HEK293 (cell line): ENCODE results near the gene FRYL.
A peak's percentile ranks its signal among the peaks of the same experiment; 100 is the strongest.

ENCODE experiments used
- CTCF ChIA-PET: fragments of 350-600 bp; formaldehyde crosslinking; extraction: SDS; loops from one replicate; lab custom pipeline; 2021; ENCODE audit warnings: antibody characterized with exemption; lab: Yijun Ruan, JAX
- POLR2A ChIA-PET: fragments of 300-600 bp; formaldehyde crosslinking; extraction: SDS; loops from one replicate; lab custom pipeline; 2020; ENCODE audit warnings: antibody characterized with exemption, inconsistent platforms; lab: Yijun Ruan, JAX
- H3K27ac ChIP-seq: fragments of 200-500 bp; sonication (Bioruptor generic); 2 replicates; pipeline ENCODE4 v1.5.1; 2014; ENCODE audit warnings: low read depth, low read length, control low read depth, inconsistent platforms; ENCODE audit errors: extremely low read depth
- H3K36me3 ChIP-seq, 2 experiments: fragments of 200-500 bp in 1 of 2; sonication (Bioruptor generic) in 1 of 2; 1 replicate in 1 of 2; 2 replicates in 1 of 2; pipeline ENCODE4 v1.5.1; 2014 to 2017; ENCODE audit warnings: inconsistent platforms in 2 of 2, low read length in 2 of 2; ENCODE audit not compliant: control insufficient read depth in 2 of 2, insufficient read depth in 1 of 2
- H3K4me1 ChIP-seq: fragments of 200-500 bp; sonication (Bioruptor generic); 2 replicates; pipeline ENCODE4 v1.5.1; 2014; ENCODE audit warnings: mild to moderate bottlenecking, low read length, inconsistent platforms; ENCODE audit not compliant: control insufficient read depth, insufficient read depth
- H3K4me3 ChIP-seq: 2 replicates; pipeline ENCODE4 v1.5.1; 2011; ENCODE audit warnings: low read depth, mild to moderate bottlenecking, control low read depth, low read length, moderate library complexity
- H3K9me3 ChIP-seq: fragments of 200-500 bp; sonication (Bioruptor generic); 2 replicates; pipeline ENCODE4 v1.5.1; 2014; ENCODE audit warnings: low read depth, low read length, inconsistent platforms; ENCODE audit not compliant: control insufficient read depth, insufficient read depth
- PRDM1 ChIP-seq: fragments of 450-650 bp; formaldehyde crosslinking; IDR thresholded peaks from 2 replicates; pipeline ENCODE4; 2016; ENCODE audit warnings: missing biosample characterization, missing genetic modification characterization
- SCRT2 ChIP-seq: fragments of 450-650 bp; formaldehyde crosslinking; IDR thresholded peaks from 2 replicates; pipeline ENCODE4 v1.5.1; 2016; ENCODE audit warnings: missing biosample characterization, missing genetic modification characterization
- SP7 ChIP-seq: fragments of 450-650 bp; formaldehyde crosslinking; IDR thresholded peaks from 2 replicates; pipeline ENCODE4 v1.5.1; 2016; ENCODE audit warnings: missing biosample characterization, missing genetic modification characterization
- ZFP41 ChIP-seq: fragments of 450-650 bp; formaldehyde crosslinking; IDR thresholded peaks from 2 replicates; pipeline ENCODE4 v1.5.1; 2016; ENCODE audit warnings: missing biosample characterization, missing genetic modification characterization, borderline replicate concordance
- ZNF10 ChIP-seq: fragments of 450-650 bp; formaldehyde crosslinking; IDR thresholded peaks from 2 replicates; pipeline ENCODE4 v1.5.1; 2017; ENCODE audit warnings: missing biosample characterization, missing genetic modification characterization
- ZNF114 ChIP-seq: fragments of 450-650 bp; formaldehyde crosslinking; IDR thresholded peaks from 2 replicates; pipeline ENCODE4 v1.5.0; 2017; ENCODE audit warnings: missing biosample characterization, missing genetic modification characterization
- ZNF184 ChIP-seq: fragments of 450-650 bp; IDR thresholded peaks from 2 replicates; pipeline ENCODE4 v1.5.1; 2018; ENCODE audit warnings: missing biosample characterization, mild to moderate bottlenecking, missing genetic modification characterization
- ZNF223 ChIP-seq: fragments of 450-650 bp; formaldehyde crosslinking; IDR thresholded peaks from 2 replicates; pipeline ENCODE4 v1.5.1; 2016; ENCODE audit warnings: missing biosample characterization, missing genetic modification characterization
- ZNF302 ChIP-seq: fragments of 450-650 bp; formaldehyde crosslinking; IDR thresholded peaks from 2 replicates; pipeline ENCODE4 v1.5.1; 2016; ENCODE audit warnings: missing biosample characterization, missing genetic modification characterization, low read depth
- ZNF335 ChIP-seq: fragments of 450-650 bp; formaldehyde crosslinking; conservative IDR thresholded peaks from 2 replicates; pipeline ENCODE4 v1.5.1; 2016; ENCODE audit warnings: missing biosample characterization, missing genetic modification characterization
- ZNF514 ChIP-seq: fragments of 450-650 bp; formaldehyde crosslinking; IDR thresholded peaks from 2 replicates; pipeline ENCODE4 v1.5.1; 2016; ENCODE audit warnings: missing biosample characterization, missing genetic modification characterization
- ZNF544 ChIP-seq: fragments of 450-650 bp; formaldehyde crosslinking; IDR thresholded peaks from 2 replicates; pipeline ENCODE4 v1.5.0; 2017; ENCODE audit warnings: missing biosample characterization, missing genetic modification characterization
- ZNF558 ChIP-seq: fragments of 450-650 bp; formaldehyde crosslinking; IDR thresholded peaks from 2 replicates; pipeline ENCODE4 v1.5.1; 2016; ENCODE audit warnings: missing biosample characterization, missing genetic modification characterization
- ZNF560 ChIP-seq: fragments of 450-650 bp; formaldehyde crosslinking; IDR thresholded peaks from 2 replicates; pipeline ENCODE4 v1.5.1; 2017; ENCODE audit warnings: missing biosample characterization, missing genetic modification characterization, borderline replicate concordance
- ZNF561 ChIP-seq: fragments of 450-650 bp; IDR thresholded peaks from 2 replicates; pipeline ENCODE4 v1.5.1; 2018; ENCODE audit warnings: missing biosample characterization, missing genetic modification characterization, borderline replicate concordance
- ZNF623 ChIP-seq: fragments of 450-650 bp; formaldehyde crosslinking; IDR thresholded peaks from 2 replicates; pipeline ENCODE4 v1.5.1; 2016; ENCODE audit warnings: missing biosample characterization, missing genetic modification characterization
- TF ChIP-seq, protein P1 (sequence below): fragments of 450-650 bp; formaldehyde crosslinking; IDR thresholded peaks from 2 replicates; pipeline ENCODE4 v1.5.0; 2017; ENCODE audit warnings: missing biosample characterization, missing genetic modification characterization, borderline replicate concordance
- TF ChIP-seq, protein P2 (sequence below): fragments of 450-650 bp; formaldehyde crosslinking; conservative IDR thresholded peaks from 2 replicates; pipeline ENCODE4 v1.5.1; 2016; ENCODE audit warnings: low read depth, missing biosample characterization, missing genetic modification characterization
- TF ChIP-seq, protein P3 (sequence below): fragments of 450-650 bp; formaldehyde crosslinking; IDR thresholded peaks from 2 replicates; pipeline ENCODE4 v1.5.1; 2016; ENCODE audit warnings: missing biosample characterization, missing genetic modification characterization
- TF ChIP-seq, protein P4 (sequence below): fragments of 450-650 bp; formaldehyde crosslinking; IDR thresholded peaks from 2 replicates; pipeline ENCODE4 v1.5.1; 2016; ENCODE audit warnings: missing biosample characterization, missing genetic modification characterization
- TF ChIP-seq, protein P5 (sequence below): IDR thresholded peaks from 2 replicates; pipeline ENCODE4 v1.6.1; 2011; ENCODE audit warnings: mild to moderate bottlenecking, low read depth, low read length, borderline replicate concordance
- TF ChIP-seq, protein P6 (sequence below): fragments of 450-650 bp; formaldehyde crosslinking; optimal IDR thresholded peaks from 2 replicates; pipeline ENCODE3; 2016; ENCODE audit warnings: missing biosample characterization, mild to moderate bottlenecking, missing genetic modification characterization
- TF ChIP-seq, protein P7 (sequence below): fragments of 450-650 bp; formaldehyde crosslinking; IDR thresholded peaks from 2 replicates; pipeline ENCODE4 v1.5.1; 2016; ENCODE audit warnings: missing biosample characterization, missing genetic modification characterization, low read depth

FRYL gene

DNA sequence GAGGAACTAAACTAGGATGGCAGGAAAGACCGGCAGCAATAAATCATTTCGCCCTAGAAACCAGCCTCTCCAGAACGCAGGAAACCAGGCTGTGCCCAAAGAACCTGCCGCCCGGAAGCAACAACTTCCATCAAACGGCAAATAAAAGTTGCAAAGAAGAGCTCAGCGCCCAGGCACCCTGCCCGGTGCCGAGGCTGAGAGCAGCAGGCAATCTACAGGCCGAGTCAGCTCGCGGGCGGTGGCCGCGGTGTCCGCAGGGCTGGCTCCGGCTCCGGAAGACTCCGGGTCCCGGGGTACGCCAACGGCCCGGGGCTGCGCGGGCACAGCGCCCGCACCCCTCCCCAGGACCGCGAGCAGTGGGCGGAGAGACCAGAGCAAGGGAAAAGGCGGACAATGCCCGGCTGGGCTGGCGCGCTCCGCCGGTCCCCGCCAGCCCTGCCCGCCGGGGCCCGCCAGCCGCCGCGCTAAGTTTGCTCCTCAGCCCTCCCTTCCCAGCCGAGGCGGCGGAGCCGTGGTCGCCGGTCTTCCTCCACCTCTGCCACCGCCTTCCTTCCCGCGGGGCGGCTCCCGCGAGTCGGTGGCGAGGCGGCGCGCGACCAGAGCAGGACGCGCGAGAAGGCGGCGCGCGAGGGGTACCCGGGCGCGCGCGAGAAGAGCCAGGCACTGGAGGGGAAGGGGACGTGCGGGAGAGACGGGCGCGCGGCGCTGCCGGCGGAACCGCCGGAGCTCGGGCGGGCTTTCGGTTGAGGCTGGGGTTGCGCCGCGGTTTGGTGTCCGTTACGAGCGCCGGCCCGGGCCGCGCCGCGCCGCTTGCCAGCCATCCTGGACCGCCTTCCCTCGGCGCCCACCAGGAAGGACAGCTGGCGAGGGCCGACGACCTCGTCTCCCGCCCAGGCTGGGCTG lies 733 bp downstream of the FRYL start:
- Histone ChIP-seq H3K36me3 (no peaks in the 10 kb centered on the region), H3K4me1 (peaks cover 6% of the 10 kb centered on the region; the same call in 1 of the 2 replicates), H3K9me3 (no peaks in the 10 kb centered on the region), H3K4me3 (peak overlapping the region; percentile 77), H3K27ac (peak overlapping the region; percentile 95)
- CTCF ChIA-PET = interaction anchor here (0.6 to 0.7 kb wide), 2 partner anchors 24 to 82 kb away, joined by 3 to 4 read pairs; no protein-coding TSS in a partner anchor
- POLR2A ChIA-PET = interaction anchor here (1.4 to 1.5 kb wide), 3 partner anchors 51 to 136 kb away, joined by 3 to 6 read pairs (median 4); partner anchors contain the start of genes OCIAD1 and OCIAD2
- TF ChIP-seq, protein P1, sequence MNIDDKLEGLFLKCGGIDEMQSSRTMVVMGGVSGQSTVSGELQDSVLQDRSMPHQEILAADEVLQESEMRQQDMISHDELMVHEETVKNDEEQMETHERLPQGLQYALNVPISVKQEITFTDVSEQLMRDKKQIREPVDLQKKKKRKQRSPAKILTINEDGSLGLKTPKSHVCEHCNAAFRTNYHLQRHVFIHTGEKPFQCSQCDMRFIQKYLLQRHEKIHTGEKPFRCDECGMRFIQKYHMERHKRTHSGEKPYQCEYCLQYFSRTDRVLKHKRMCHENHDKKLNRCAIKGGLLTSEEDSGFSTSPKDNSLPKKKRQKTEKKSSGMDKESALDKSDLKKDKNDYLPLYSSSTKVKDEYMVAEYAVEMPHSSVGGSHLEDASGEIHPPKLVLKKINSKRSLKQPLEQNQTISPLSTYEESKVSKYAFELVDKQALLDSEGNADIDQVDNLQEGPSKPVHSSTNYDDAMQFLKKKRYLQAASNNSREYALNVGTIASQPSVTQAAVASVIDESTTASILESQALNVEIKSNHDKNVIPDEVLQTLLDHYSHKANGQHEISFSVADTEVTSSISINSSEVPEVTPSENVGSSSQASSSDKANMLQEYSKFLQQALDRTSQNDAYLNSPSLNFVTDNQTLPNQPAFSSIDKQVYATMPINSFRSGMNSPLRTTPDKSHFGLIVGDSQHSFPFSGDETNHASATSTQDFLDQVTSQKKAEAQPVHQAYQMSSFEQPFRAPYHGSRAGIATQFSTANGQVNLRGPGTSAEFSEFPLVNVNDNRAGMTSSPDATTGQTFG = no peak
- TF ChIP-seq, protein P2, sequence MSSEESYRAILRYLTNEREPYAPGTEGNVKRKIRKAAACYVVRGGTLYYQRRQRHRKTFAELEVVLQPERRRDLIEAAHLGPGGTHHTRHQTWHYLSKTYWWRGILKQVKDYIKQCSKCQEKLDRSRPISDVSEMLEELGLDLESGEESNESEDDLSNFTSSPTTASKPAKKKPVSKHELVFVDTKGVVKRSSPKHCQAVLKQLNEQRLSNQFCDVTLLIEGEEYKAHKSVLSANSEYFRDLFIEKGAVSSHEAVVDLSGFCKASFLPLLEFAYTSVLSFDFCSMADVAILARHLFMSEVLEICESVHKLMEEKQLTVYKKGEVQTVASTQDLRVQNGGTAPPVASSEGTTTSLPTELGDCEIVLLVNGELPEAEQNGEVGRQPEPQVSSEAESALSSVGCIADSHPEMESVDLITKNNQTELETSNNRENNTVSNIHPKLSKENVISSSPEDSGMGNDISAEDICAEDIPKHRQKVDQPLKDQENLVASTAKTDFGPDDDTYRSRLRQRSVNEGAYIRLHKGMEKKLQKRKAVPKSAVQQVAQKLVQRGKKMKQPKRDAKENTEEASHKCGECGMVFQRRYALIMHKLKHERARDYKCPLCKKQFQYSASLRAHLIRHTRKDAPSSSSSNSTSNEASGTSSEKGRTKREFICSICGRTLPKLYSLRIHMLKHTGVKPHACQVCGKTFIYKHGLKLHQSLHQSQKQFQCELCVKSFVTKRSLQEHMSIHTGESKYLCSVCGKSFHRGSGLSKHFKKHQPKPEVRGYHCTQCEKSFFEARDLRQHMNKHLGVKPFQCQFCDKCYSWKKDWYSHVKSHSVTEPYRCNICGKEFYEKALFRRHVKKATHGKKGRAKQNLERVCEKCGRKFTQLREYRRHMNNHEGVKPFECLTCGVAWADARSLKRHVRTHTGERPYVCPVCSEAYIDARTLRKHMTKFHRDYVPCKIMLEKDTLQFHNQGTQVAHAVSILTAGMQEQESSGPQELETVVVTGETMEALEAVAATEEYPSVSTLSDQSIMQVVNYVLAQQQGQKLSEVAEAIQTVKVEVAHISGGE (tag by site-specific recombination) = 0 out of 2 replicates have a peak, but pooled peaks have one; percentile 37
- TF ChIP-seq, protein P3, sequence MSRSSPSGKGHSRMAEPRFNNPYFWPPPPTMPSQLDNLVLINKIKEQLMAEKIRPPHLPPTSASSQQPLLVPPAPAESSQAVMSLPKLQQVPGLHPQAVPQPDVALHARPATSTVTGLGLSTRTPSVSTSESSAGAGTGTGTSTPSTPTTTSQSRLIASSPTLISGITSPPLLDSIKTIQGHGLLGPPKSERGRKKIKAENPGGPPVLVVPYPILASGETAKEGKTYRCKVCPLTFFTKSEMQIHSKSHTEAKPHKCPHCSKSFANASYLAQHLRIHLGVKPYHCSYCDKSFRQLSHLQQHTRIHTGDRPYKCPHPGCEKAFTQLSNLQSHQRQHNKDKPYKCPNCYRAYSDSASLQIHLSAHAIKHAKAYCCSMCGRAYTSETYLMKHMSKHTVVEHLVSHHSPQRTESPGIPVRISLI = no peak
- TF ChIP-seq SCRT2 (tag by site-specific recombination) (no peak), ZNF558 (tag by site-specific recombination) (no peak), ZNF623 (tag by site-specific recombination) (no peak), SP7 (tag by site-specific recombination) (no peak), ZNF560 (tag by site-specific recombination) (no peak), ZNF514 (no peak), ZNF10 (tag by site-specific recombination) (no peak), PRDM1 (tag by site-specific recombination) (no peak), ZNF335 (tag by site-specific recombination) (peak; percentile 65), ZNF302 (tag by site-specific recombination) (no peak), ZNF561 (no peak), ZNF544 (tag by site-specific recombination) (no peak), ZNF184 (no peak), ZFP41 (tag by site-specific recombination) (no peak), ZNF223 (tag by site-specific recombination) (no peak), ZNF114 (tag by site-specific recombination) (no peak)
- TF ChIP-seq, protein P4, sequence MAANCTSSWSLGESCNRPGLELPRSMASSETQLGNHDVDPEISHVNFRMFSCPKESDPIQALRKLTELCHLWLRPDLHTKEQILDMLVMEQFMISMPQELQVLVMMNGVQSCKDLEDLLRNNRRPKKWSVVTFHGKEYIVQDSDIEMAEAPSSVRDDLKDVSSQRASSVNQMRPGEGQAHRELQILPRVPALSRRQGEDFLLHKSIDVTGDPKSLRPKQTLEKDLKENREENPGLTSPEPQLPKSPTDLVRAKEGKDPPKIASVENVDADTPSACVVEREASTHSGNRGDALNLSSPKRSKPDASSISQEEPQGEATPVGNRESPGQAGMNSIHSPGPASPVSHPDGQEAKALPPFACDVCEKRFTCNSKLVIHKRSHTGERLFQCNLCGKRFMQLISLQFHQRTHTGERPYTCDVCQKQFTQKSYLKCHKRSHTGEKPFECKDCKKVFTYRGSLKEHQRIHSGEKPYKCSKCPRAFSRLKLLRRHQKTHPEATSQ (tag by site-specific recombination) = no peak
- TF ChIP-seq, protein P5, sequence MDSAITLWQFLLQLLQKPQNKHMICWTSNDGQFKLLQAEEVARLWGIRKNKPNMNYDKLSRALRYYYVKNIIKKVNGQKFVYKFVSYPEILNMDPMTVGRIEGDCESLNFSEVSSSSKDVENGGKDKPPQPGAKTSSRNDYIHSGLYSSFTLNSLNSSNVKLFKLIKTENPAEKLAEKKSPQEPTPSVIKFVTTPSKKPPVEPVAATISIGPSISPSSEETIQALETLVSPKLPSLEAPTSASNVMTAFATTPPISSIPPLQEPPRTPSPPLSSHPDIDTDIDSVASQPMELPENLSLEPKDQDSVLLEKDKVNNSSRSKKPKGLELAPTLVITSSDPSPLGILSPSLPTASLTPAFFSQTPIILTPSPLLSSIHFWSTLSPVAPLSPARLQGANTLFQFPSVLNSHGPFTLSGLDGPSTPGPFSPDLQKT = no peak
- TF ChIP-seq, protein P6, sequence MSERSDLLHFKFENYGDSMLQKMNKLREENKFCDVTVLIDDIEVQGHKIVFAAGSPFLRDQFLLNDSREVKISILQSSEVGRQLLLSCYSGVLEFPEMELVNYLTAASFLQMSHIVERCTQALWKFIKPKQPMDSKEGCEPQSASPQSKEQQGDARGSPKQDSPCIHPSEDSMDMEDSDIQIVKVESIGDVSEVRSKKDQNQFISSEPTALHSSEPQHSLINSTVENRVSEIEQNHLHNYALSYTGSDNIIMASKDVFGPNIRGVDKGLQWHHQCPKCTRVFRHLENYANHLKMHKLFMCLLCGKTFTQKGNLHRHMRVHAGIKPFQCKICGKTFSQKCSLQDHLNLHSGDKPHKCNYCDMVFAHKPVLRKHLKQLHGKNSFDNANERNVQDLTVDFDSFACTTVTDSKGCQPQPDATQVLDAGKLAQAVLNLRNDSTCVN (tag by site-specific recombination) = peak; percentile 91
- TF ChIP-seq, protein P7, sequence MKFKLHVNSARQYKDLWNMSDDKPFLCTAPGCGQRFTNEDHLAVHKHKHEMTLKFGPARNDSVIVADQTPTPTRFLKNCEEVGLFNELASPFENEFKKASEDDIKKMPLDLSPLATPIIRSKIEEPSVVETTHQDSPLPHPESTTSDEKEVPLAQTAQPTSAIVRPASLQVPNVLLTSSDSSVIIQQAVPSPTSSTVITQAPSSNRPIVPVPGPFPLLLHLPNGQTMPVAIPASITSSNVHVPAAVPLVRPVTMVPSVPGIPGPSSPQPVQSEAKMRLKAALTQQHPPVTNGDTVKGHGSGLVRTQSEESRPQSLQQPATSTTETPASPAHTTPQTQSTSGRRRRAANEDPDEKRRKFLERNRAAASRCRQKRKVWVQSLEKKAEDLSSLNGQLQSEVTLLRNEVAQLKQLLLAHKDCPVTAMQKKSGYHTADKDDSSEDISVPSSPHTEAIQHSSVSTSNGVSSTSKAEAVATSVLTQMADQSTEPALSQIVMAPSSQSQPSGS (tag by site-specific recombination) = no peak
